ENCODE results near the gene NDUFAF3.

DNA sequence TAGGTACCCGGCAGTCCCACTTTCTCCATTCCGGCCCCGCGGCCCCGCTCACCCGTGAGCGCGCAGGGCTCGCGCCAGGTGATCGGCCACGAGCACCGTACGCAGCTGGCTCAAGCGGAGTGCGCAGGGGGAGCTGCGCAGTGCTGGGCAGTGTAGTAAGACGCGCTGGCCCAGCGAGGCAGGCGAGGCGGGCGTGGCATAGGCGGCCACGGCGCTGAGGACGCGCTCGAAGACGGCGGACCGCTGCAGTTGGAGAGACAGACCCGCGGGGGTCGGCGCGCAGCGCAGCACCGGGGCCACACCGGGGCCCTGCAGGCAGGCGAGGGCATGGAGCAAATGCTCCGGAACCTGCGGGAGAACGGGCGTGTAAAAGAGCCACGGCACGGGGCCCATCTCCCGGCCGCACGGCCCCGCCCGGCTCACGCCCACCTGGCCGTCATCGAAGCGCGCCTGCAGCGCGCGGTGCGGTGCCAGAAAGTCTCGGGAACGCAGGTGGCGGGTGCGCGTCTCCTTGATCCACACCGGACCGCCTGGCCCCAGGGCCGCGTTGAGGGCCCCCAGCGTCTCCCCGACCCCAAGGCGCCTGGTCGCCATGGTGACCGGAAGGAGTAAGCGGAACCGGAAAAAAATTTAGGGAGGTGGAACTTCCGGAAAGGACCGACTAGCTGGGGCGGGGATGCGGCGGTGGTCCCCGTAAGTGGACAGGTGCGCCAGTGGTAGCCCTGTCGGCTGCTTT lies 3.8 kb upstream of the NDUFAF3 start, which contains the start of gene DALRD3:
- TF ChIP-seq EZH2 (IDR thresholded peaks at IDR 0.05; ENCODE audit: low read depth): no peak
- TF ChIP-seq, protein P1, sequence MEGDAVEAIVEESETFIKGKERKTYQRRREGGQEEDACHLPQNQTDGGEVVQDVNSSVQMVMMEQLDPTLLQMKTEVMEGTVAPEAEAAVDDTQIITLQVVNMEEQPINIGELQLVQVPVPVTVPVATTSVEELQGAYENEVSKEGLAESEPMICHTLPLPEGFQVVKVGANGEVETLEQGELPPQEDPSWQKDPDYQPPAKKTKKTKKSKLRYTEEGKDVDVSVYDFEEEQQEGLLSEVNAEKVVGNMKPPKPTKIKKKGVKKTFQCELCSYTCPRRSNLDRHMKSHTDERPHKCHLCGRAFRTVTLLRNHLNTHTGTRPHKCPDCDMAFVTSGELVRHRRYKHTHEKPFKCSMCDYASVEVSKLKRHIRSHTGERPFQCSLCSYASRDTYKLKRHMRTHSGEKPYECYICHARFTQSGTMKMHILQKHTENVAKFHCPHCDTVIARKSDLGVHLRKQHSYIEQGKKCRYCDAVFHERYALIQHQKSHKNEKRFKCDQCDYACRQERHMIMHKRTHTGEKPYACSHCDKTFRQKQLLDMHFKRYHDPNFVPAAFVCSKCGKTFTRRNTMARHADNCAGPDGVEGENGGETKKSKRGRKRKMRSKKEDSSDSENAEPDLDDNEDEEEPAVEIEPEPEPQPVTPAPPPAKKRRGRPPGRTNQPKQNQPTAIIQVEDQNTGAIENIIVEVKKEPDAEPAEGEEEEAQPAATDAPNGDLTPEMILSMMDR (conservative IDR thresholded peaks at IDR 0.05): no peak
